Caco-2 (cell line): ENCODE results near the gene TWNK. TPM values are rescaled to one million over a fixed set of nuclear protein-coding genes. Genes with fewer than 3 reads are reported as not detected.

Experiments used
- BruUV-seq: library from RNA; stranded (reverse); fragments of 400-500 nt; replicated peaks from 2 replicates; lab custom pipeline; 2021; lab: Mats Ljungman, UMichigan
- CTCF ChIA-PET: fragments of 300-600 bp; sonication (Branson Sonifier 250); formaldehyde crosslinking; loops from one replicate; lab custom pipeline; 2022; ENCODE audit warnings: antibody characterized with exemption; lab: Charles Lee
- POLR2A ChIA-PET: fragments of 300-600 bp; sonication (Branson Sonifier 250); formaldehyde crosslinking; loops from one replicate; lab custom pipeline; 2022; ENCODE audit warnings: antibody characterized with exemption; lab: Charles Lee
- DNase-seq, 2 experiments: peaks; one replicate each; pipeline versions ENCODE4 v3.0.0 to v3.0.0-alpha.2; 2020 to 2022
- H3K27me3 ChIP-seq: replicated peaks from 2 replicates; pipeline ENCODE4 v1.6.0; 2011; ENCODE audit warnings: low read length; ENCODE audit not compliant: control insufficient read depth, insufficient read depth
- H3K36me3 ChIP-seq: 2 replicates; pipeline ENCODE4 v1.5.1; 2011; ENCODE audit warnings: low read length; ENCODE audit not compliant: control insufficient read depth, insufficient read depth
- H3K4me1 ChIP-seq: fragments of 250-450 bp; sonication (Bioruptor Pico); 2 replicates; pipeline ENCODE4 v1.5.1; 2020; ENCODE audit warnings: mild to moderate bottlenecking
- H3K4me3 ChIP-seq: 2 replicates; pipeline ENCODE4 v1.5.1; 2011; ENCODE audit warnings: low read depth, mild to moderate bottlenecking, control low read depth, low read length
- H3K9me3 ChIP-seq: fragments of 250-450 bp; sonication (Bioruptor Pico); 2 replicates; pipeline ENCODE4 v1.5.1; 2020; ENCODE audit warnings: mild to moderate bottlenecking, moderate library complexity
- H3K27ac Mint-ChIP-seq: one replicate; pipeline ENCODE4 v1.8.0; 2022; ENCODE audit warnings: mixed read lengths; ENCODE audit not compliant: unreplicated experiment
- H3K27me3 Mint-ChIP-seq: one replicate; pipeline ENCODE4 v1.8.0; 2022; ENCODE audit warnings: mixed read lengths; ENCODE audit not compliant: insufficient read depth, unreplicated experiment
- H3K36me3 Mint-ChIP-seq: one replicate; pipeline ENCODE4 v1.8.0; 2022; ENCODE audit warnings: mild to moderate bottlenecking, mixed read lengths; ENCODE audit not compliant: insufficient read depth, unreplicated experiment
- H3K4me1 Mint-ChIP-seq: one replicate; pipeline ENCODE4 v1.8.0; 2022; ENCODE audit warnings: low read depth, mixed read lengths; ENCODE audit not compliant: unreplicated experiment
- H3K4me3 Mint-ChIP-seq: one replicate; pipeline ENCODE4 v1.8.0; 2022; ENCODE audit warnings: mild to moderate bottlenecking, moderate library complexity, mixed read lengths; ENCODE audit not compliant: unreplicated experiment
- H3K9me3 Mint-ChIP-seq: one replicate; pipeline ENCODE4 v1.8.0; 2022; ENCODE audit warnings: mixed read lengths; ENCODE audit not compliant: unreplicated experiment
- CTCF ChIP-seq, 2 experiments: fragments of 200-600 bp in 1 of 2; IDR thresholded peaks; 1 replicate in 1 of 2; 2 replicates in 1 of 2; pipeline versions ENCODE4 v1.5.1 to v1.8.0; 2011 to 2022; ENCODE audit warnings: antibody characterized with exemption in 1 of 2, control low read depth in 1 of 2, inconsistent platforms in 1 of 2, low read depth in 1 of 2, low read length in 1 of 2, mild to moderate bottlenecking in 1 of 2, moderate library complexity in 1 of 2; ENCODE audit not compliant: insufficient read depth in 1 of 2, severe bottlenecking in 1 of 2, unreplicated experiment in 1 of 2
- intact Hi-C: fragments of 100-400 bp; cut with micrococcal nuclease; formaldehyde crosslinking; loops from one replicate; pipeline ENCODE4 v1.10.0; 2022; ENCODE audit not compliant: unreplicated experiment
- total RNA-seq: library from RNA; stranded (reverse); gene quantifications from 2 replicates; pipeline ENCODE4 v1.2.3, GENCODE V29; 2022

TWNK gene
- total RNA-seq, 1 experiment from 2014 or later = 29.8 TPM

GRCh38 chr10:101038484-101038883 is 51.1 kb downstream of the TWNK start:
- no peaks in the 10 kb centered on the region for H3K9me3 ChIP-seq
- no peak overlapping the region for H3K27ac Mint-ChIP-seq
- no peaks in the 10 kb centered on the region for H3K27me3 Mint-ChIP-seq
- H3K4me1 ChIP-seq = peaks cover 37% of the 10 kb centered on the region
- H3K4me3 Mint-ChIP-seq = no peak overlapping the region
- no peaks in the 10 kb centered on the region for H3K27me3 ChIP-seq
- peaks cover 14% of the 10 kb centered on the region for H3K4me1 Mint-ChIP-seq
- no peak for DNase-seq
- intact Hi-C loops = no loop called here
- no peak overlapping the region for H3K4me3 ChIP-seq
- H3K36me3 ChIP-seq = no peaks in the 10 kb centered on the region
- H3K36me3 Mint-ChIP-seq = no peaks in the 10 kb centered on the region
- ChIA-PET CTCF (interaction anchor here (2.0 kb wide), 1 partner anchor 104 kb away, joined by 5 read pairs; no protein-coding TSS in a partner anchor), POLR2A (no interaction called here)
- no peaks in the 10 kb centered on the region for H3K9me3 Mint-ChIP-seq
- BruUV-seq = no TSS peak
- TF ChIP-seq CTCF (IDR thresholded peaks at IDR 0.05; ENCODE audit: insufficient read depth in 1 of 2, low read depth in 1 of 2, low read length in 1 of 2, severe bottlenecking in 1 of 2, unreplicated experiment in 1 of 2) = no peak

- Mint-ChIP-seq H3K4me1 (peaks cover 14% of the 10 kb centered on the region), H3K27ac (no peak overlapping the region), H3K27me3 (no peaks in the 10 kb centered on the region), H3K9me3 (no peaks in the 10 kb centered on the region), H3K4me3 (no peak overlapping the region), H3K36me3 (no peaks in the 10 kb centered on the region)
- Histone ChIP-seq H3K36me3 (no peaks in the 10 kb centered on the region), H3K4me3 (no peak overlapping the region), H3K9me3 (no peaks in the 10 kb centered on the region), H3K27me3 (no peaks in the 10 kb centered on the region), H3K4me1 (peaks cover 28% of the 10 kb centered on the region)
- TF ChIP-seq CTCF (IDR thresholded peaks at IDR 0.05; ENCODE audit: insufficient read depth in 1 of 2, low read depth in 1 of 2, low read length in 1 of 2, severe bottlenecking in 1 of 2, unreplicated experiment in 1 of 2) = no peak
- no peak for DNase-seq
- POLR2A ChIA-PET = no interaction called here
- no TSS peak for BruUV-seq
- intact Hi-C loops = loop anchor here (2.0 kb wide), 1 partner anchor 21 kb away; no protein-coding TSS in a partner anchor
- CTCF ChIA-PET = interaction anchor here (1.4 to 1.6 kb wide), 2 partner anchors 42 to 102 kb away, joined by 4 to 10 read pairs; no protein-coding TSS in a partner anchor
These were observed 52.7 kb downstream of the TWNK start for GRCh38 chr10:101040061-101040460.

- H3K4me3 Mint-ChIP-seq = no peak overlapping the region
- BruUV-seq = no TSS peak
- intact Hi-C loops = loop anchor here (1.0 to 2.0 kb wide), 6 partner anchors 9 to 101 kb away; no protein-coding TSS in a partner anchor
- no peak for TF ChIP-seq CTCF (IDR thresholded peaks at IDR 0.05; ENCODE audit: insufficient read depth in 1 of 2, low read depth in 1 of 2, low read length in 1 of 2, severe bottlenecking in 1 of 2, unreplicated experiment in 1 of 2)
- ChIA-PET CTCF (interaction anchor here (0.6 to 3.1 kb wide), 15 partner anchors 10 to 314 kb away, joined by 3 to 43 read pairs (median 10); partner anchors contain the start of genes PDZD7 and SFXN3), POLR2A (interaction anchor here (1.0 to 1.3 kb wide), 2 partner anchors 9 to 25 kb away, joined by 3 to 12 read pairs; no protein-coding TSS in a partner anchor)
- H3K27ac Mint-ChIP-seq = no peak overlapping the region
- H3K27me3 Mint-ChIP-seq = no peaks in the 10 kb centered on the region
- H3K4me3 ChIP-seq = no peak overlapping the region
- H3K27me3 ChIP-seq = no peaks in the 10 kb centered on the region
- no peaks in the 10 kb centered on the region for H3K36me3 ChIP-seq
- H3K4me1 ChIP-seq = peaks cover 24% of the 10 kb centered on the region
- no peaks in the 10 kb centered on the region for H3K9me3 ChIP-seq
- no peaks in the 10 kb centered on the region for H3K9me3 Mint-ChIP-seq
- DNase-seq = no peak
- no peaks in the 10 kb centered on the region for H3K36me3 Mint-ChIP-seq
- peaks cover 14% of the 10 kb centered on the region for H3K4me1 Mint-ChIP-seq
These were observed 53.5 kb downstream of the TWNK start for GRCh38 chr10:101040851-101041250.
